ENCODE results near the gene MAPK9.

Gene MAPK9

GRCh38 chr5:180291234-180291940 is 496 bp downstream of the MAPK9 start:
- no peak for FAIRE-seq

DNA sequence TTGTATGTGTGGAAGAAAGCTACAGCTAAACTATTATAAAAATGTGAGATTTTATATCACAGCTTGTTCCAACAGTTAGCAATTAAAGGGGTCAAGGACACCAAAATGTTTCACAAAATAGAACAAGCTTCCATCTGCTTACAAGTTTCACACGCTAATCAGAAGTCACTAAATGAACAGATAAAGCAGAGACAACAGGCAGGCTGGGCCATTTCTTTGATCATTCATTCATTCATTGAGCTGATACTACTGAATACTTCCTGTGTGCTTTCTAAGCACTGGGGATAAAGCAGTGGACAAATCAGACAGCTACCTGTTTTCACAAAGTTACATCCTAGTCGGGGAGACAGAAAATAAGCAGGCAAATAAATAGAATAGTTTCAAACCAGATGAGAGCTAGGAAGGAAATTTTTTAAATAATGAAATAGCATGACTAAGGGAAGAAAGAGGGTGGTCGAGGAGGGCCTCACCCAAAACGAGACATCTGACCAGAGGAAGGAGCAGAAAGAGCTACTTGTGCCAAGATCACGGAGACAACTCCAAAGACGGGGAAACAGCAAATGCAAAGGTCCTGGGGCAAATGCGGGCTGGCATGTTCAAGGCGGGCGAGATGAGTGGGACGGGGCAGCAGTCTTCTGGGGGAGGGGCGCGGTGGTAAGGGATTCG is 1.2 kb downstream of the MAPK9 start:
- FAIRE-seq = no peak

- no peak for FAIRE-seq
These were observed 1.9 kb downstream of the MAPK9 start for GRCh38 chr5:180289966-180290365.

- FAIRE-seq = no peak
These were observed 2.5 kb downstream of the MAPK9 start for GRCh38 chr5:180289433-180289832.

DNA sequence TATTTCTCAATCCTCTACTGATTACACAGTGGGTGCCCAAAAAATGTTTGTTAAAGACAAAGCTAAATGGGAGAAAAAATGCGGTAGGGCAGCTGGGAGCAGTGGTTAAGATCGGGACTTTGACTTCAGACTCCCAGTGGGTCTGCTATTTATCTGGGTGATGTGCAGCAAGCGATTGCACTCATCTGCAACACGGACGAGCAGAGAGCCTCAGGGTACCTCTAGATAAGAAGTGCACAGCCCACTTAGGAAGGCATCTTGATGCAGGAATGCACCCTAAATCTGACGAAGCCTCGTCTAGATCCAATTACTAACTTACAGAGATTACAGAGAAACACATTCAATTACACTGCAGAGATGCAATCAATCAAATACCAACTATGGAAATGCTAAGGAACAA is 4.0 kb downstream of the MAPK9 start:
- FAIRE-seq = no peak

DNA sequence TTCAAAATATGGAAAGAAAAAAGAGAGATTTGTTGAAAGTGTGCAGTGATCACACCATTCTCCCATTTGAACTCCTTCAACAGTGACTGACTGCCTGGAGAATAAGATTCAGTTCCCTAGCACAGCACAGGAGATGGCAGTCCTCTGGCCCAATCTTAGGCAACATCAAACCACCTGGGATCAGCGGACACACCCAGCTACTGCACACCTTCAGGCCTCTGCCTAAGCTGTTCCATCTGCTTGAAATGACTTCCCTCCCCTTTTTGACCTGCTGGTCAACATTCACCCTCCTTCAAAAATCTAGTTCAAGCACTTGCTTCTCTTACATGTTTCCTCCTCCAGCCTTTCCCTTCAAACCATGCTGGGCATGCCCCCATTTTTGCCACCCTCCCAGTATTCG is 4.5 kb downstream of the MAPK9 start:
- FAIRE-seq = no peak

DNA sequence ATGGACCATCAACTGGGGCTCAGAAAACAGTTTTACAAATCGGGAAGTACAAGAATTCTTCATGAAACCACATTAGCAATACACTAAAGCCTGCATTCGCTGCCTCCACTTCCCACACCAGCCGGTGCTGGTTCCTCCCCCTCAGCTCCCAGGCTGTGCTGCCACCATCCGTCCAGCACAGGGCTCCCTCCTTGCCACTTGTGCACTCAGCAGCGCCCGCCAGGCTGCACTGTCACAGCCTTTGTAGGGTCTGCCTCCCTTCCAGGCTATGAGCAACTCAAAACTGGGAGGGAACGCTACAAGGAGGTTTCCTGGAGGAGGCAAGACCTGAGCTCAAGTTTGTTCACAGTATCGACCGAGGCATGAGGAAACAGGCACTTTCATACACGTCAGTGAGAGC is 7.7 kb downstream of the MAPK9 start:
- no peak for FAIRE-seq

DNA sequence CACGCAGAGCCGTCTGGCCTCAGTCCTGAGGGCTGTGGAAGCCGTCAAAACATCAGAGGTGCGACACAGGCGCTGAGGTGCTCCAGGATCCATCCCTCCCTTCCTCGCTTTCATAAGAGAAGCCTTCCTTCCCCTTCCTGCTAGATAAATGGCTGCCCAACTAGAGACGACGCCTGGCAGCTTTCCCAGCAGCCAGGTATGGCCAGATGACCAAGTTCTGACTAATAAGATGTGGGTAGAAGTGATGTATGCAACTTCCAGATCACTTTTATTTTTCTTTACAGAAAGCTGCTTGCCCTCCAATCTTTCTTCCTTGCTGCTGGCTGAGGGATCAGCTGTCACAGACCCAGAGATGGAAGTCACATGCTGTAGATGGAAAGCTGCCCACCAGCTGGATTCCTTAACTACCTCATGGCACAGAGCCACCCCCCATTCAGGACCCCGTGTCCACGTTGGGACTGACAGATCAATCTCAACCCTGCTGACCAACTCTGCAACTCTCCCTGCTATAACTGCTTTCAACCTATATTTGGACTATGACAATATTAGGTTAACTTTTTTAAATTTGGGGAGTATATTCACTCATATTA is 8.8 kb downstream of the MAPK9 start:
- FAIRE-seq = no peak

GRCh38 chr5:180282281-180282680 is 9.6 kb downstream of the MAPK9 start:
- FAIRE-seq = no peak

DNA sequence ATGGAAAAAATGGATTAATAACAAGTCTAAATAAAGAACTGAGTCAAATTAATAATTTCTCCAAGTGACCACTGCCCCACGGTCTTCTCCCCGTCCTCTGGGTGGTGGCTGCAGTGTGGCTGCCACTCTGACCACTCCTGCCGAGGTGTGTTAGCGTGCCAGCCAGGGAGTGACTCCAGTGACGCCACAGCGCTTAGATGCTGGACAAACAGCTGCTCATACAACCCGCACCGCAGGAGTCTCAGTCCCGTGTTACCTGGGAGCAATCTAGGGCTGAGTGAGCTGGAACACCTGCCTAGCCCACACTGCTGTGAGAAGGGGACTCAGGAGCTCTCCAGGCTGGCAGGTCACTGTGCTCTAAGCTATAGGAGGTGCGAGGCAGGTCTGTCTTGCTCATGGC is 10.2 kb downstream of the MAPK9 start:
- no peak for FAIRE-seq

DNA sequence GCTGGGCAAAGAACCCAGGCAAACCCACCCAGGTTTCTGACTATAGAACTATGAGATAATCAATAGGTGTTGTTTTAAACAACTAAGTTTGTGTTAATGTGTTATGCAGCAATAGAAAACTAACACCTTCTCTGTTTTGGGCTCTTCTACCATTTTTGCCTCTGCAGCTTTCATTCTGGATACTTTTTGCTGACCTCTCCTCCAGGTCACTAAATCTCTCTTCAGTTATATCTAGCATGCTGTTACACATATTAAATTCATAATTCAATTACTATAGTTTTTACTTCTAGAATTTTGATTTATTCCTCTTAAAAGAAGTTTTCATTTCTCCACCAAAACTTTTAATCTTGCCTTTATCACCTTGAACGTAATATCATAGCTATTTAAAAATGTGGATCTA is 17.2 kb downstream of the MAPK9 start:
- FAIRE-seq = no peak

- FAIRE-seq = no peak
These were observed 20.7 kb downstream of the MAPK9 start for GRCh38 chr5:180271221-180271620.

GRCh38 chr5:180259260-180259611 is 32.6 kb downstream of the MAPK9 start:
- no peak for FAIRE-seq

GRCh38 chr5:180253036-180253824 is 38.7 kb downstream of the MAPK9 start:
- no peak for FAIRE-seq

DNA sequence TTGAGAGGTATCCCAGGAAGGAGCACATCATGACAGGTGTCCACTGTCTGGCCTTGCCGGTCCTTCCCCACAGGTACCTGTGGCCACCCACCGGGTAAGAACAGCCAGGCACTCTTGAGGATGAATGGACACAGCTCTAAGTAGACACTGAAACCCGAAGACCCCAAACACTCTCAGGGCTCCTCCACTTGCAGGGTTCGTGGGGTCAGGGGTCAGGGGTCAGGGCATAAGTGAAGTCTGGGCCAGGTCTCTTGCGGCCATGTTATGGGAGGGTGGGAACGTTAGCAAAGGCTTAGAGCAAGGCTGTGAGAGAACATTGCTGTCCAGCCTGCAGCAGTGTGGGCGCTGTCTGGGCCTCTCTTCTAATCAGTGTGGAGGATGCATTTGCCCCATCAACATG is 40.0 kb downstream of the MAPK9 start:
- no peak for FAIRE-seq

- FAIRE-seq = no peak
These were observed 40.7 kb downstream of the MAPK9 start for GRCh38 chr5:180251141-180251540.

GRCh38 chr5:180250329-180250728 is 41.6 kb downstream of the MAPK9 start:
- FAIRE-seq = no peak

DNA sequence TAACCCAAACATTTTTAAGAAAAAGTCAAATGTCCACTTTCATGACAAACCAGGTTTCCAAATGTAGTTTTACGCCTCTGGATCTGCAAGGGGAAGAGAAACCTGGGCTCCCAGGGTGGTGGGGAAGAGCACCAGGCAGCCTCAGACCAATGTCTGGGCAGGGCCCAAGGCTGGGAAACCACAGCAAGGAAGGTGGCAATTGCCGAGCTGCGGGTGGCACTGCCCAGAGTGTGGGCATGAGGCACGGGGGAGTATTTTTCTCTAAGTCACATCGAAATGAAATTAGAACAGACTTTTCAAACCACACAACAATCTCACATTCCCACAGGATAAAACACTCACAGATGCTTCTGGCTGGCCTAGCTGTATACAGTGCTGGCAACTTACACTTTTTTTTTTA is 50.3 kb downstream of the MAPK9 start:
- FAIRE-seq = no peak

DNA sequence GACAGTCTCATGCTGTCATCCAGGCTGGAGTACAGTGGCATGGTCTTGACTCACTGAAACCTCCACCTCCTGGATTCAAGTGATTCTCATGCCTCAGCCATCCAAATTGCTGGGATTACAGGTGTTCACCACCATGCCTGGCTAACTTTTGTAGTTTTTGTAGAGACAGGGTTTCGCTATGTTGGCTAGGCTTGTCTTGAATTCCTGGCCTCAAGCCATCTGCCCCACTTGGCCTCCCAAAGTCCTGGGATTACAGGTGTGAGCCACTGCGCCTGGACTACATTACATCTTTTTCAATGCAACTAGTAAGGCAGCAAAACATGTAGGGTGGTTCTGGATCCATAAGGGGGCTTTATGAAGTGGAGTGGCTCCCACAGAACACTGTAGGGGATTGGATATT is 53.3 kb downstream of the MAPK9 start:
- FAIRE-seq = no peak

DNA sequence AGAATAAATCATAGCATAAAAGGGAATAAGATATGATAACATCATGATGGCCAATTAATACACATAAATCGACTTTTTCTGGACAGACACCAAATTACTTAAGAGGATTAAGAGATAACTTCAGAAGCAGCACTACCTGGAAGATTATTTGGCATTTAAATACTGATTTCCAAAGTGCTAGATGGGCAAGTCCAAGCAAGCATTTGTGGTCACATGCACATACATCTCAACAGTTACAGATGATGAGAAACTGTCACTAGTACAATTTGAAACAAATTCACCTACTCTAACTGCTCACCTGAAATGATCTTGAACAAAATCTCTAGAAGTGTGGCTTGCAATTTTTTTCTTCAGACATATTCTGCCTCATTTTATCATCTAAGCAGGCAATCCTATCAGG is 56.0 kb downstream of the MAPK9 start:
- no peak for FAIRE-seq

DNA sequence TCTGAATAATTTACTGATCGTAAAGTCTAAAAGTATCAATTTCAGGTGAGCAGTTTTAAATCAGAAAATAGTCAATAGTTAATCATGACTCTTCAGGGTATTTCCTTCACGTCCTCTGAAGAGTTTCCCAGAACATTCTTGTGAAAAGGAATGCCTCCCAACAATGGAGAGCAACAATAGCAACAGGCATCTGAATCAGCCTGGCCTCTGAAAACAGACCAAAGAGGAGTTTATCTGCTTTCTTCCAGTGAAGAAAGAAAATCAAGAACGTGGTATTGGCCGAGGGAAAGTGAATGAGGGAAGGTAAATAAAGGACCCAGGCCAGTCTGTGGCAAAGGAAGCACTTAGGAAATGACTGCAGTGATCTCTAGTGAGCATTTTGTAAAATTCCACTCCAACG is 56.8 kb downstream of the MAPK9 start:
- FAIRE-seq = no peak

- FAIRE-seq = no peak
These were observed 57.6 kb downstream of the MAPK9 start for GRCh38 chr5:180234271-180234670.

DNA sequence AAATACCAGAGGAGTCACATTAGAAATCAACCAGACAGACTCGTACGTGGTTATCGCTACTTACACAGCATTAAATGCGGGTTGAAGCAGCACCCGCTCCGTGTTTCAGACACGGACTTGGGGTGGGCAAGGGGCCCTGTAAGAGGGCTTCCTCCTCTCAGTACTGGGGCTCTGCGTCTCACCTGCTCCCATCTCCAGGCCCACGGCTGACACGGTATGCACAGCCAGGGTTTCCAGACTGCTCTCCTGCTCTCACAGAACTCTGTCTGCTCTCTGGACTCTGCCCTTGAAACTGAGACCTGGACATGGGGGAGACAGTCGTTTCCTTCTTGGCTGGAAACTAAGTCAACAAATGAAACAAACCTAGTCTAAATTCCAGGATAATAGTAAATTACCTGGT is 58.2 kb downstream of the MAPK9 start:
- FAIRE-seq = no peak

GRCh38 chr5:180230017-180230416 is 61.9 kb downstream of the MAPK9 start:
- FAIRE-seq = no peak

Measured in islet of Langerhans (tissue), 1 donor.